GM18870 (cell line): Measurements from ENCODE around the gene SNAI1.
"Not testable (repeated sequence)": the region's sequence is repeated elsewhere in the genome, so short reads cannot be mapped to it uniquely, and the experiment has no call there.

Source experiments
- ATAC-seq: cut with Tn5 transposase; IDR thresholded peaks from one replicate; pipeline ENCODE4 v1.9.1; 2021; ENCODE audit warnings: moderate library complexity; ENCODE audit not compliant: unreplicated experiment

The SNAI1 gene

DNA sequence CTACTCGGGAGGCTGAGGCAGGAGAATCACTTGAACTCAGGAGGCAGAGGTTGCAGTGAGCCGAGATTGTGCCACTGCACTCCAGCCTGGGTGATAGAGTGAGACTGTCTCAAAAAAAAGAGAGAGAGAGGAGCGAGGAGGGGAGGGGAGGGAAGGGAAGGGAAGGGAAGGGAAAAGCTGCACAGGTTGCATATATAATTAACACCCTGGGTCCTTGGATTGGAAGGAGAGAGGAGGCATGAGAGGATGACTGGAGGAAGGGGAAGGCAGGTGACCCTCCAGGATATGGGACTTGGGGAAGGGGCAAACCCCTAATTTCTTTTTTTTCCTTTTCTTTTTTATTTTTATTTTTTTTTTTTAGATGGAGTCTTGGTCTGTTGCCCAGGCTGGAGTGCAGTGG, 28.8 kb downstream of the SNAI1 start:
- not testable (repeated sequence) for ATAC-seq

GRCh38 chr20:50012282-50013263, 29.8 kb downstream of the SNAI1 start:
- no peak for ATAC-seq

DNA sequence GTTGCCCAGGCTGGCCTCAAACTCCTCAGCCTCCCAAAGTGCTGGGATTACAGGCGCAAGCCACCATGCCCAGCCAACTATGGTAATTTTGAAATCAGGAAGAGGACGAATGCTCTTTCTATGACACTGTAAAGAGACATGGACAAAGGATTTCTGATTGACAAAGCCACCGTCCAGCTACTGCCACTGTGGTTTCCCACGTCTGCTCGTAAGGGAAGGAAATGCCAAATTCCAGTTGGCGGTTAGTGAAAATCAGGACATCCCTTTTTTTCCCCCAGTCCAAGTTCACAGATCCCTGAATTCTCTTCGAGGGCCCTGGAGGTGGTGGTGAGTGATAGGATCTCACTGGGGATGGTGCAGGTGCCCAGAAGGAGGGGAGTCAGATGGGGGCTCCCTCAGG, 31.2 kb downstream of the SNAI1 start:
- ATAC-seq = no peak

- no peak for ATAC-seq
These were observed 32.1 kb downstream of the SNAI1 start for GRCh38 chr20:50014570-50015562.

DNA sequence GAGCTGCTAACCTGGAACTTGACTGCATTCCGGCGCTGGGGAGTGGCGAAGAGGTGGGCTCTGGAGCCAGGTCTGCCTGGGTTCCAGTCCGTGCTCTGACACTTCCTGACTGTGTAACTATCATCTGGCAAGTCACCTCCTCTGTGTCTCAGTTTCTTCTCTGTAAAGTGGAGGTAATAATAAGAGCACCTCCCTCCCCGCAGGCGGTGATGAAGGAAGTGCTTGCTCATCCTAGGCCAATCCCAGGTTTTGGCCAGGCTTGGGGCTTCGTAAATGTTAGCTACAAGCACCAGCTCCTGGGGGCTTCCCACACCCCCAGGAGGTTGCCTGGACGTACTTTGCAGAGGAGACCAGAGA, 32.8 kb downstream of the SNAI1 start:
- no peak for ATAC-seq

DNA sequence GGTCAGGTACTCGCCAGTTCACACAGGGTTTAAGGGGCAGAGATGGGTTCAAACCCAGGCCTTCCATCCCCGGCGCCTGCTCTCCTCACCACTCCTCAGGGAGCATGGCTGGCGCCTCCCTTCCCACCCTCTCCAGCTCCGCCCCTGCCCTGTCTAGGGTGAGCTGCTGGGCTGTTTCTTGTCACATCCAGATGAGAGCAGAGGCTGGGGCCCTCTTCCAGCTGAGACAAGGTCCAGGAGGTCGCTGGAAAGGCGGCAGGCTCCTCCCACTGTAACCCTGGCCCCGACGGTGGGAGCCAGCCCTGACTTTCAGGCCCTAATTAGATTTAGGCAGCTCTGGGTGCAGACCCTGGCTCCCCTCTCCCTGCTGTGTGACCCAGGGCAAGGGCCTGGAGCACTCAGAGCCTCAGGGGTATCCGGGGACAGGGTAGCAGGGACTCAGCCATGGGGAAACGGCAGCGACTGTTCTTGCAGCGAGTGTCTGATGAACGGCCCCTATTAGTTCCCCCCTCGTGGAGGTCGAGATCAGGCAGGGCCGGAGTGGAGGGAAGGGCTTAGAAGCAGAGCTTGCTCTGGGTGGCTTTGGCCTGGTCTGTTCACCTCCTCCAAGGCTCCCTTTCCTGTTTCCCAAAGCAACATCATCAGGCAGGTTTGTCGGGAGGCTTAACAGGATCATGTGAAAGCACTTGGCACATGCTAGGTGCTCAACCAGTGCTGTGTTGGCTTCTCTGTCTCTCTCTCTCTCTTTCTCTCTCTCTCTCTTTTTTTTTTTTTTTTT, 33.4 kb downstream of the SNAI1 start:
- no peak for ATAC-seq

DNA sequence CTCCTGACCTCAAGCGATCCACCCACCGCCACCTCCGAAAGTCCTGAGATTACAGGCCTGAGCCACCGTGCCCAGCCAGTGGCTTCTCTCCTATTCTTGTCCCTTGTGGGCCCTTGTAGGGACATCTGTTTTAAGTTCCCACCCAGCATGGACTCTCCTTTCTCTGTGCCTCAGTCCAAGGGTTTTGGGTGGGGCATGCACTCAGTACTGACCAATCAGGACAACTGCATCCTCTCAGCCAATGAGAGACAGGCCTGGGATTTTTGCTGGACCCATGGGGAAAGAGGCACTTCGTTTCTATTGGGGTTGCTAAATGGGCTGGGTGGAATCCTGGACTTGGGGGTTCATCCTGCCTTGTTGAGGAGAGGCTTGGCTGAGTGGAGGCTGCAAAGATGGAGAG, 34.4 kb downstream of the SNAI1 start:
- ATAC-seq = no peak

DNA sequence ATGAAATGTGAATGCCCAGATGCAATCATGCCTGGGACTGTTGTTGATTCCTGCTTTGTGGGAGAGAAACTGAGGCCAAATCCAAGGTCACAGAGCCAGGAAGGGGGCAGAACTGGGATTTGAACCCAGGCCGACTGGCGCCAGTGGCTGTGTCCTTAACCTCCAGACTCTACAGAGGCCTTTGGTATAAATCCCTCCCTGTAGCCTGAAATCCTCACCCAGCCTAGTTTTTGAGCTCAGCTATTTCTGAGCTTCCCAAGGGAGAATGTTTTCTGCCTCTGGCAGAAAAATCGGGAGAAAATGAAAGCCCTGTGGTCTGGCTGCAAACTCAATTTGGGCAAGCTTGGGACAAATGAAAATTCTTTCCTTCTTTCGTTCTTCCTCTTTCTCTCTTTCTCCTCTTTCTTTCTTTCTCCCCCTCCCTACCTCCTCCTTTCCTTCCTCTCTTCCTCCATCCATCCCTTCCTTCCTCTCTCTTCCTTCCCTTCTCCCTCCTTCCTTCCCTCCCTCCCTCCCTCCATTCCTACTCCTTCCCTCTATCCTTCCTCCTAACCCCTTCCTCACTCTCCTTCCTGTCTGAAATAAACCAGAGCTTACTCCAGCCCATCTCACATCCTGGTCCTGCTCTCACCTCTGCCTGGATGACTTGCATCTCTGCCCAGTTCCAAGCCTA, 34.9 kb downstream of the SNAI1 start:
- ATAC-seq = no peak

DNA sequence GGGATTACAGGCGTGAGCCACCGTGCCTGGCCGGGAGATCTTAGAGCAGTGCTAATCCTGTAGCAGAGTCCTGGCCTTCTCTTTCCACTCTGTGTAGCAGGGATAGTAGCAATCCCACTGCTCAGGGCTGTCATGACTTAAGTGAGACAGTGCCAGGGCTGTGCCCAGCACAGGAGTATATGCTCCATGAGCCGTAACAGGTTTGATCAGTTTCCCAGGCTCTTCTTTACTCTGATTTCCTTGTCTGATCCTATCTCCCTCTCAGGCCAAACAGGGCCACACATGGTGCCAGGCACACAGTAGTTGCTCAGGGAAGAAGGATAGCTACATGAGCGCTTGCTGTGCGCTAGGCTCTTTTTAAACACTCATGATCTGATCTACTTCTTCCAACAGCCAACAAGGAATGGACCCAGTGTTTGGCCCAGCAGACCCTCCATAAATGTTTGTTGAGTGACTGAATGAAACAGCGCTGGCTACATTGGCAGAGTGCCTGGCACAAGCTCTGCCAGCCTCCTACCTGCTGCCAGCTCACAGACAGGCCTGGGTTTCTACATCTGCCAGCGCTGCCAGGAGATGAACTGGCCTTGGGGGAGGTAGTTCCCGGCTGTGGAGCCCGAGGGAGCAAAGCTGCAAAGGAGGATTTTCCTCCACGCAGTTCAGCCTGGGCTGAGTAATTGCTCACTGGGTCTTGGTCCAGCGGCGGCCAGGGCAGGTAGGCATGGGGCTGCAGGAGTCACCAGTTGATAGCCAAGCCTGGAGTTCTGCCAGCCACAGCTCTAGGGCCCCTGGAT, 36.9 kb downstream of the SNAI1 start:
- ATAC-seq = no peak

DNA sequence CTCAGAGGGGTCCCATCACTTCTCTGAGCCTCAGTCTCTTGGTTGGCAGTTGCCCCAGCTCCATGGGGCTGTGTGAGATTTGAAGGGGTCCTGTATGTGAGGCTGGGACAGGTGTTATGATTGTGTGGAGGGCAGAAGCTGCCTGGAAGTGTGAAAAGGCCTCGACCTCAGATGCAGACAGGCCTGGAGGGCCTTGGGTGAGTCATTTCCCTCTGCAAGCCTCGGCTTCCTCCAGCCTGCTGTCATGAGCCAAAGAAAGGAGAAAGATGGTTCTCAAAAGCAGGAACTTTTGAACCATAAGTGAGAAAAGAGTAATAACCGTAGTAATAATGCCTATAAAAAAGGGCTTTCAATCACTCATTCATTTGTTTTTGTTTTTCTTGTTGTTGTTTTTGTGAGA, 37.5 kb downstream of the SNAI1 start:
- ATAC-seq = no peak

- no peak for ATAC-seq
These were observed 39.9 kb downstream of the SNAI1 start for GRCh38 chr20:50022676-50023075.

GRCh38 chr20:50023116-50023805, 40.5 kb downstream of the SNAI1 start:
- no peak for ATAC-seq

DNA sequence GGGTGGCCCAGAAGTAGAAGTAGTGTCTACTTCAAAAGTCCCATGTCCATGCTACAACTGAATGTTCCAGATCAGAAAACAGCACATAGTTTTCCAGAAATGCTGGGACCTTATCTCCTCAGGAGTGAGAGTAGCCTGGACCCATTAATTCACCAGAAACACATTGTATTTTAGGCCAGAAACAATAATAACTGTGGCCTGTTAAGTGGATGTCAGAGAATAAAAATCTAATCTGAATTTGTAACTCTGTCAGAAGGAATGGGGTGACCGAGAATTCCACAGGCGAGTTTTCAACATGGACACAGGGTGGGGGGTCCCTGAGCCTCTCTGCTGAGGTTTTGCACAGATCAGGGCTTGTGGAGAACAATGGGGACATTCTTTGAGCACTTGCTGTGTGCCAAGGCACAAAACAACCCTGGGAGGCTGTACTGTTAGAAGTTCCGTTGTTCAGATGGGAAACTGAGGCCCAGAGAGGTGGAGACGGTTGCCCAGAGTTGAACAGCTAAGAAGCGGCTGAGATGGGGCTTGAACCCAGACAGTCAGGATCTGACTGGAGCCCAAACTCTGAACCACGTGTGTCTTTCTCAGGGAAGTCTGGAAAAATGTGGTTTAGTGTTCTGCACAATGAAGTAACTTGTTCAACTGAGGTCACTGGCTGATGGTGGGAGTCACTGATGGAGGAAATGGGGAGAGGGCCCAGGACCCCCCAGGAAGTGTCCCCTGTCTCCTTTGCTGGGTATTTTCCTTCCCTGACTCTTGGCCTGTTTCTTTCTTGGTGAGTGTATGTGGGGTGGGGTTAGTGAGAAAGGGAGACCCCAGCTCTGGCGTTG, 44.2 kb downstream of the SNAI1 start:
- ATAC-seq = no peak

DNA sequence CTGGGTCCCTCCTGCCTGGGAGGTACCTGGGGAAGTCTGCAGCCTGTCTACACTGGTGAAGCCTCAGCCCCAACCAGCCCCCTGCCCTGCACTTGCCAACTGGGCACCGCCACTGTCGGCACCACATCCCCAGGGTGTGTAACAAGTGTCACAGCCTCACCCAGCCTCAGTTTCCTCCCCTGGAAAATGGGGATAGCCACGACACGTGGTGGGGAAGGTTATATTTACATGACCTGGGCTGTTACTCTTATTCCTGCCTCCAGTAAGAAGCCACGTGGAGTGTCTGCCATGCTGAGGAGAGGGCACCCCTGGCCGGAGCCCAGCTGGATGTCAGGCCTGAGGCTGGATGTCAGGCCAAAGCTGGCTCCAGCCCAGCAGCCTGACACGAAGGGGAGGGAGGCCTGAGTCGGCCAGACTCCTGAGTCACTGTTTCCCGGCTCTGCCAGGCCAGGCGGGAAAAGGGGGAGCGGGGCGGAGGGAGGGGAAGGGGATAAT, 44.9 kb downstream of the SNAI1 start:
- ATAC-seq = no peak

- ATAC-seq = no peak
These were observed 46.4 kb downstream of the SNAI1 start for GRCh38 chr20:50029083-50029696.

GRCh38 chr20:50029697-50030461, 47.1 kb downstream of the SNAI1 start:
- ATAC-seq = no peak
